GM18858 (cell line): ENCODE results near the gene SIRT1.
A peak's percentile ranks its signal among the peaks of the same experiment; 100 is the strongest.
"Not testable (repeated sequence)": the region's sequence is repeated elsewhere in the genome, so short reads cannot be mapped to it uniquely, and the experiment has no call there.

Experiments
- ATAC-seq: cut with Tn5 transposase; IDR thresholded peaks from one replicate; pipeline ENCODE4 v1.9.1; 2021; ENCODE audit not compliant: unreplicated experiment

The SIRT1 gene

DNA sequence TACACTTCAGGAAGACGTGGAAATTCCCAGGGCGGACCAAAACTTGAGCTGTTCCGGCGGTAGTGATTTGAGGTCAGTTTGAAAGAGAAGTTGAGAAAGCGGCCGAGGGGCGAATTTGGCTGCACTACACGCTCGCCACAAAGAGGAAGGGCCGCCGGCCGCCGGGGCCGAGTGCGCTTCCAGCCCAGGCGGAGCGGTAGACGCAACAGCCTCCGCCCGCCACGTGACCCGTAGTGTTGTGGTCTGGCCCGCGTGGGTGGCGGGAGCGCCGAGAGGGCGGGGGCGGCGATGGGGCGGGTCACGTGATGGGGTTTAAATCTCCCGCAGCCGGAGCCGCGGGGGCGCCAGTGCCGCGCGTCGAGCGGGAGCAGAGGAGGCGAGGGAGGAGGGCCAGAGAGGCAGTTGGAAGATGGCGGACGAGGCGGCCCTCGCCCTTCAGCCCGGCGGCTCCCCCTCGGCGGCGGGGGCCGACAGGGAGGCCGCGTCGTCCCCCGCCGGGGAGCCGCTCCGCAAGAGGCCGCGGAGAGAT is at the start of gene SIRT1:
TSS of gene SIRT1 (plus strand) at position 344 of the 529 bp plus-strand sequence. CDS start at position 410, 66 bp downstream.
- peak; percentile 81 for ATAC-seq

DNA sequence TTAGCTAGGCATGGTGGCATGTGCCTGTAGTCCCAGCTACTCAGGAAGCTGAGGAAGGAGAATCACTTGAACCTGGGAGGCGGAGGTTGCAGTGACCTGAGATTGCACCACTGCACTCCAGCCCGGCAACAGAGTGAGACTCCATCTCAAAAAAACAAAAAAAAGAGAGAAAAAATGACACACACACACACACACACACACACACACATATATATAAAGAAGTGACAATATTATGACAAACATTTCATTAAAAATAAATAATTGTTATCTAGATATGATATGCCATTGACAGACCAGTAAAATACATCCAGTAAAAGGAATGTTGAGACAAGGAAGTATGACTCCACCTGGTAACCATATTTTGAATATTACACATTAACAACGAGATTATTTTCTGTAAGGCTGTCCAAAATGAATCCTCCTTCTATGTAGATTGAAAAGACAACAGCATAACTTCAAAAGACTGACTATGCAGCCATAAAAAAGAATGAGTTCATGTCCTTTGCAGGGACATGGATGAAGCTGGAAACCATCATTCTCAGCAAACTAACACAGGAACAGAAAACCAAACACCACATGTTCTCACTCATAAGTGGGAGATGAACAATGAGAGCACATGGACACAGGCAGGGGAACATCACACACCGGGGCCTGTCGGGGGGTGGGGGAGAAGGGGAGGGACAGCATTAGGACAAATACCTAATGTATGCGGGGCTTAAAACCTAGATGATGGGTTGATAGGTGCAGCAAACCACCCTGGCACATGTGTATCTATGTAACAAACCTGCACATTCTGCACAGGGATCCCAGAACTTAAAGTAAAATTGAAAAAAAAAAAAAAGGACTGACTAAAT is 48.7 kb upstream of the SIRT1 start:
- not testable (repeated sequence) for ATAC-seq

DNA sequence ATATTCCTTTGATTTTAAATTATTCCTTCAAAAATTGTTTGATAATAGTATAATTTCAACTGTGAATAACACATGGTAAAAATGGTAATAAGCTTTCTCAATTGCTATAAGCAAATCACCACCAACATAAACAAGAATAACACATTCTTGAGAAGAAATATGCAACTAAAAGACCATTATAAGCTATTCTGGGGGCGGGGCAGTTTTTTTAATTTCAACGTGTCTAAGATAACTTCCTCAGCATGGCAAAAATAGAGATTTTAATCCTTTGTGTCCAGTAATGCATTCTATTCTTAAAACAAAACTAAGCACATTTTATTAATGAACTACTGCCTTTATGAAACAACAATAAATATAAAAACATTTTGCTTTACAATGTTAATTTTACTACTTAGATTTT is 48.0 kb upstream of the SIRT1 start:
- no peak for ATAC-seq

DNA sequence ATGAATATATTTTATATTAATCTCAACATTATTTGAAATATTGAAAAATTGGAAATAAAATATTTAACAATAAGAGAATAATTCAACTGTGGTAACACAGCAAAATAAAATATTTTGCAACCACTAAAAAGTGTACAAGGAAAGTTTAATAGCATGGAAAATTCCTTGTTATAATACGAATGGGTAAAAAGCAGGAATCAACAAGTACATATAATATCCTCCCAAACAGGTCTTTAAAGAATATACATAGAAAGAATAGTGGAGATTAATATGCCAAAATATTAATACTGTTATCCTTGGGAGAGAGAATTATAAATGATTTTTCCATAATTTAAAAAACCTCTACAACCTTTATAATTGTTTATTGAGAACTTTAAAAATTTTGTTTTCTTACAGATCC is 47.5 kb upstream of the SIRT1 start:
- ATAC-seq, result no peak

DNA sequence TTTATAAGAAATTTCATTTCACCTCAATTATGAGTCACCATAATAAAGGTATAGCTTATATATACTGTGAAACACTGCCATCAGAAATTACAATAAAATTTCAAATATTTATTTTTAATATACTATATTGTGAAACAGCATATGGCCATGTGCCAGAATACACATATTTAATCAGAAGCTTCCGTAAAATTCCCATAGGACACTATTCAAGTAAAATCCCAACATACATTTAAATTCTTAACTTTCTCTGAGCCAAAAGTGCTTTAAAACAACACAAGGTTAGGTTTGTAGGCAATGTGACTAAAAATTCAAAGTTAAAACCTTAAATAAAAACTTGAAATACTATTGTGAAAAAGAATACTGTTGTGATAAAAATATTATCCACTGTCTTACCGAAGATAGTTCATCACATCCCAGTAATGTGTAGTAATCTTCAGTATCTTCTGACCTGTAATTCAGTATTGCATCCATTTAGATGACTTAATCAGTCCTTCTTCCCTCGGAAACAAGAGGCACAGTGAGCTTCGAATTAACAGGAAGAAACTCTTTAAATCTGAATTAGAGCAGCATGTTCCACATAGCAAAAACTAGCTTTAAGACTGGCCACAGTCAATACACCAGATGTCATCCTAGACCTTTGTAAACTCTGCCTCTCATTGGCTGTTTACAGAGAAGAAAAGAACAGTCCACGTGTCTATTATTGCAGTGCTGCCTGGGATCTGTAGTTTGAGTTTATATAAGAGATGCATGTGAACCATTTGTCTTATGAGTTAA is 46.7 kb upstream of the SIRT1 start, which contains the start of gene DNAJC12:
TSS of gene DNAJC12 (minus strand) at position 648 of the 774 bp plus-strand sequence. CDS start at position 471, 177 bp downstream.
- ATAC-seq, result peak; percentile 89

DNA sequence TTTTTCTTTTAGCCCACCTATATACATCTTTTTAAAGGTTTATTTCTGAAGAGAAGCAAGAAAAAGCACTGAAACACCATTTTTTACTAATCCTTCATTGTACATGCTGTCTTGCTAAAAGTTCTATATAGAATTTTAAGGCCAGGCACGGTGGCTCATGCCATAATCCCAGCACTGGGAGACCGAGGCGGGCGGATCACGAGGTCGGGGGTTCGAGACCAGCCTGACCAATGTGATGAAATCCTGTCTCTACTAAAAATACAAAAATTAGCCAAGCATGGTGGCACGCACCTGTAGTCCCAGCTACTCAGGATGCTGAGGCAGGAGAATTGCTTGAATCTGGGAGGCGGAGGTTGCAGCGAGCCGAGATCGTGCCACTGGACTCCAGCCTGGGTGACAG is 44.9 kb upstream of the SIRT1 start:
- not testable (repeated sequence) for ATAC-seq

DNA sequence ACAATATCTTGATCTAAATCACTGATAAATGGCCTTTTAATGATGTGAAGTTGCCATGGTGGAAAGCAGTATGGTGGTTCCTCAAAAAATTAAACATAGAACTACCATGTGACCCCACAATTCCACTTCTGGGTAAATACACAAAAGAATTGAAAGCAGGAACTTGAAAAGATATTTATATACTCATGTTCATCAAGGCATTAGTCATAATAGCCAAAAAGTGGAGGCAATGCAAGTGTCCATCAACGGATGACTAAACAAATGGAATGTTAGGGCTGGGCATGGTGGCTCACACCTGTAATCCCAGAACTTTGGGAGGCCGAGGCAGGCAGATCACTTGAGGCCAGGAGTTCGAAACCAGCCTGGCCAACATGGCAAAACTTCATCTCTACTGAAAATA is 44.5 kb upstream of the SIRT1 start:
- no peak for ATAC-seq

DNA sequence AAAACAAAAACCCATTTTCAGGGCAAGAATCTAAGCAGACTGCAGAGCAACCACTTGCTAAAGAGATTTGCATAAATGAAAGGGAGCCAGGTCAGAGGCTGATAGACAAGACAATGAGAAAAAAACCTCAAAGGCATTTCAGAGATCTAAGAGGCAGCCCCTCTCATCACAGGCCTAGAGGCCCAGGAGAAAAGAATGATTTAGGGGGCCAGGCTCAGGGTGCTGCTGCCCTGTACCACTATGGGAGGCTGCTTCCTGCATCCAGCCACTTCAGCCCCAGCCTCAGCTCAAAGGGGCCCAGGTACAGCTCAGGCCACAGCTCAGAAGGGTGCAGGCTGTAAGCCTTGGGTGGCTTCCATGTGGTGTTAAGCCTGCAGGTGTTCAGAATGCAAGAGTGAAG is 42.7 kb upstream of the SIRT1 start:
- ATAC-seq, result no peak

DNA sequence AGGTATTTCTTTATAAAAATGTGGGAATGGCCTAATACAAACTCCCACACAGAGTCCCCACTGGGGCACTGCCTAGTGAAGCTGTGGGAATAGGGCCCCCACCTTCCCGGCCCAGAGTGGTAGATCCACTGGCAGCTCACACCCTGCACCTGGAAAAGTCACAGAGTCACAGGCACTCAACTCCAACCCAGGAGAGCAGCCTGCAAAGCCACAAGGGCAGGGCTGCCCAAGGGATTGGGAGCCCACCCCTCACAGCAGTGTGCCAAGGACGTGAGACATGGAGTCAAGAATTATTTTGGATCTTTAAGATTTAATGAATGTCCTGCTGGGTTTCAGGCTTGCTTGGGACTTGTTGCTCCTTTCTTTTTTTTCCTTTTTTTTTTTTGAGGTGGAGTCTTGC is 41.2 kb upstream of the SIRT1 start:
- ATAC-seq, result no peak

DNA sequence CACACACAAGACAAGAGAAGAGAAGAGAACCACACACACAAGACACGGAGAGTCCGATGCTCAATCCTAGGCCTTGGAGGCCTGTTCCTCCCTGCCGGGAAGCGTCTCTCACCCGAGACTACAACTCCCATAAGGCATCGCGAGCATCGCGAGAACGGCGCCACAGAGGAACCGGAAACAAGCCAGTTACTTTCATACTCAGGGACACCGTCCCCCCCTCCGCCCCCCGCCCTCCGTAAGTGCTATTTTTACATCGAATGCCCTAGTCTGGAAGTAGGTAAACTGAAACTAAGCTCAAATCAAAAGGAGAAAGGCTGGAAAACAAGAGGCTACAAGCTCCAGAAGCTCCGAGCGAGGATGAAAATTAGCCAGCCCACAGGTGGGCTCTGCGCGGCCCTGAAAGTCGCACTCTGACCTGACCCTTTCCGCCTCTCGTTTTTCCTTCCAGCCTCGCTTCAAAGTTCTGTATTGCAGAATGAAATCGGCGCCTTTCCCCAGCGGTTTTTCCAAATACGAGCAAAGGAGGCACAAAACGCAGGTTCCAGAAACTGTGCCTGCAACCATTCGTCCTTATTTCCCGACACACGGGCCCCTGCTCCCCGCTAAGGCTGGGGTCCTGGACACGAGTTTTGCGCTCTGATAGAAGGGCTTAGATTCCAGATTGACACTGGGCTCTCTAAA is 35.0 kb upstream of the SIRT1 start:
- ATAC-seq, result peak; percentile 97

DNA sequence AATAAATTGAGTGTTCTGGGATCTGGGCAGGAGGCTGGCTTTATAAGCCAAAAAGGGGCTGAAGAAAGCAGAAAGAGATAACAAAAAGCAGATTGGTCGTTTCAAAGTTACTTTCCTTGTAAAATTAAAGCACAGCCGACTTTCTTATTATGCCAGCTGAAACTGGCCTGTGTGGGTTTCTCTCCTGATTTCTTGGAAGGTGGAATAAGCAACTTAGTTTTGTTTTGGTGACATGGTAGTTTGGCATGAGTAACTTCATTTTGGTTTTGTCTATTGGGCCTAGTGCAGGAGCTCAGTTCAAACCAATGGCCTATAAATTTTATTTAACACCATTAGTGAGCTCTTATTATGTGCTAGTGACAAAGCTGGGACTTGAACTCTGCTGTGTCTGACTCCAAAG is 33.3 kb upstream of the SIRT1 start:
- ATAC-seq, result no peak

DNA sequence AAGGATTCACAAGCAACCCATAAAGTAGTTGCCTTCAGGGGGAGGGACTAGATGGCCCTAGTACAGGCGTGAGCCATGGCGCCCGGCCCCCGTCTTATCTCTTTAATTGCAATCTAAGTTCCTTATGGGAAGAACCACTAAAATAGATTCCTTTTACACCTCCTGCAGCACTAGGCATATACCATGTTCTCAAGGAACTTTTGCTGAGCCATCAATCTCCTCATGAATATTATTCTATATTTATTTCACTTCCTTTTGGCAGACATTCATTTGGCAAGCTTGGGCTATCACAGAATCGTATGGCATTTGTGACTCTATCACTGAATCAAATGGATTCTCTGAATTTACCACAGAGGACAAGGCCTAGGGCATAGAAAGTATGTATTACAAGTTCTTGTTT is 31.7 kb upstream of the SIRT1 start:
- ATAC-seq, result no peak

DNA sequence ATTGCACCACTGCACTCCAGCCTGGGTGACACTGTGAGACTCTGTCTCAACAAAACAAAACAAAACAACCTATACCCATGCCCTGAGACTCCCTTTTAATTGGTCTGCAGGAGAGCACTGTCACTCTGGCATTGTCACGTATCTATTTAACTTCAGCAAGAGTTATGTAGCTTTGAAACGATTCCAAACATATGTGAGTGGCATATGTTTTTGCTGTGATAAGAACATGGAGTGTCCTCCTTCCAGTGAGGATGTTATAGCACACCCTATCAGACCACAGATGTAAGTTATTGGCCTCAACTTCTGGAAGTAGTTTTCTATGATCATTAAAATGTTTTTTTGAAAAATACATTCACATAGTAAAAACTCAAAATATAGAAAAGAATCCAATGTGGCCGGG is 30.9 kb upstream of the SIRT1 start:
- ATAC-seq, result no peak

DNA sequence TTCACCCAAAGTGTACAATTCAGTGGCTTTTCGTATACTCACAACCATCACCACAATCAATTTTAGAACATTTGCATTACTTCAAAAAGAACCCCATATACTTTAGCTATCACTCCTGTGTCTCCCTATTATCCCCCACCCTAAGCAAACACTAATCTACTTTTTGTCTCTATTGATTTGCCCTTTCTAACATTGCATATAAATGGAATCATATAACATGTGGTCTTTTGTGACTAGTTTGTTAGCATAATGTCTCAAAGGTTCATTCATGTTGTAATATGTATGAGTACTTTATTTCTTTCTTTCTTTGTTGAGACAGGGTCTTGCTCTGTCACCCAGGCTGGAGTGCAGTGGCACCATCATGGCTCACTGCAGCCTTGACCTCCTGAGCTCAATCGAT is 25.5 kb upstream of the SIRT1 start:
- no peak for ATAC-seq

DNA sequence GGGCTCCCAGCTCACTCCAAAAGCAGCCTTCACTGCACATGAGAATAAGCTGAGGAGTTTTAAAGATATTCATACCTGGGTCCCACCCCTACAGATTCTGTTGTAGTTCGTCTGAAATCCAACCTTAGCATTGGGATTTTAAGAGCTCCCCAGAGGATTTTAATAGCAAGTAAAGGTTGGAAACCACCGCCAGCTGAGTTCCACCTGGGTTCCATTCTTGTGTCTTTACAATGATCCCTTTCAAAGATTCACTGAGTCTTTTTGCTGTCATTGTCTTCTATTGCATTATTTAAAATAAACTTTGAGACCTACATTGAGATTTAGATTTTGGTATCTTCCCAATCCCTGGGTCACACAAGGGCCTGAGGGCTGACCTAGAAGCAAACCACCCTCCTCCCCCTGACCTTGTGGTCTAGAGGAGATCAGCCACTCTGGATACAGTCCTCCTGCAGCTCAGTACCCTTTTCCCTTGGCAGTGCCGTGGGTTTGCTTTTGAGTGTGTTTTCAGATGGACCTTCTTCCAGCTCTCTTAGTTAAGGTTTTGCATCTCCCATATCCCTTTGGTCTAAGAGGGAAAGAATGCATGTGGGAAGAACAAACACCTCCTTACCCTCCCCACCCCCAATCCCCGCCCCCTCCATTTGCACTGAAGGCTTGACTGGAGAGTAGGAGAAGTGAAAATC is 22.6 kb upstream of the SIRT1 start:
- no peak for ATAC-seq

DNA sequence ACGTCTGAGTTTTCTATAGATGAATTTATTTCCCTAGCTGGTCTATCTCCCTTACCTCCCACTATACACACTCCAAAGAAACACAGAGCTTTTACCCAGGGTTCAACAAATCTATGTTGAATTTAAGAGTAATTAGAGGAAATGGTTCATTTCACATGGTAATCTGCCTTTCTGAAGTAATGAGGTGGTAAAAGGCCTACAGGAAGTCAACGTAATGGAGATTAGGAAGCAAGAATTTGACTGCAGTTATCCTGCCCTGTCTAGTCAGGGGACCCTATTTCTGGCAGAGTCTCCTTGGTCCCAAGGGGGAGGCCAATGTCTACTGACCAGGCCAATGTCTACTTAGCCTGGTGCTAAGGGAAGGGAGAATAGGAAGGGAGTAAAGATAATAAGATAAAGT is 21.4 kb upstream of the SIRT1 start:
- no peak for ATAC-seq

DNA sequence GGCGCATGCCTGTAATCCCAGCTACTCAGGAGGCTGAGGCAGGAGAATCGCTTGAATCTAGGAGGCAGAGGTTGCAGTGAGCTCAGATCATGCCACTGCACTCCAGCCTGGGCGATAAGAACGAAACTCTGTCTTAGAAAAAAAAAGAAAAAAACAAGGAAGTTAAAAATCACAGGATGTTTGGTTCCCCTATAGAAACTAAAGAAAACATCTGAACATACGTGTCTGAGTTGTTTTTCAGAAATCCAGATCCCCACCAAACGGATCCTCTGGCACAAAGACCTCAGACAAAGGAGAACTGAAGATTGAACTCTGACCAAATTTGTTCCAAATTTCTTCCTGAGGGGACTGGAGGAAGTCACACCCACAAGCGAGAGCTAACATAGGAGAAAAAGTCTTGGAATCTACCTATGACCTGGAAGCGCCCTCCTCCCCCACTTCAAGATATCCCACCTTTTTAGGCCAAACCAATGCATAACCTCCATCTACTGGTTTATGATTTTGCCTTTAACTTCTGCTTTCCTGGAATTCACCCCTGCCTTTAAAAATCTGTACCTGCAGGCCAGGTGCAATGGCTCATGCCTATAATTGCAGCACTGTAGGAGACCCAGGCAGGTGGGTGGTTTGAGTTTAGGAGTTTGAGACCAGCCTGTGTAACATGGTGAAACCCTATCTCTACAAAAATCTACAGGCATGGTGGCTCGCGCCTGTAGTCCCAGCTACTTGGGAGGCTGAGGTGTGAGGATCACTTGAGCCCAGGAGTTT is 19.7 kb upstream of the SIRT1 start:
- no peak for ATAC-seq

DNA sequence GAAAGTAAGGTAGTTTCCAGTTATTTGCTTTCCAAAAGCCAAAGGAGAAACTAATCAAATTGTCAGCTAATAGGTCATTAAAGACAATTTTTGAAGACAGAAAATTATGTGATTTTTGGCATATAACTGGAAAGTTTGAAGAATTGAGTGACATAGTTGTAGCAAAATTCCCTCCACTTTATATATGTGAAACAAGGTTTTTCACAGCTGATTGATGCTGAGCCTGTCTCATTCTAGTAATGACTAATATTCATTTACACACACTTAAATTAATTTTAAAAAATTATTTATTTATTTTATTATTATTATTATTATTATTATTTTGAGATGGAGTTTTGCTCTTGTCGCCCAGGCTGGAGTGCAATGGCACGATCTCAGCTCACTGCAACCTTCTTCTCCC is 16.3 kb upstream of the SIRT1 start:
- ATAC-seq, result no peak

DNA sequence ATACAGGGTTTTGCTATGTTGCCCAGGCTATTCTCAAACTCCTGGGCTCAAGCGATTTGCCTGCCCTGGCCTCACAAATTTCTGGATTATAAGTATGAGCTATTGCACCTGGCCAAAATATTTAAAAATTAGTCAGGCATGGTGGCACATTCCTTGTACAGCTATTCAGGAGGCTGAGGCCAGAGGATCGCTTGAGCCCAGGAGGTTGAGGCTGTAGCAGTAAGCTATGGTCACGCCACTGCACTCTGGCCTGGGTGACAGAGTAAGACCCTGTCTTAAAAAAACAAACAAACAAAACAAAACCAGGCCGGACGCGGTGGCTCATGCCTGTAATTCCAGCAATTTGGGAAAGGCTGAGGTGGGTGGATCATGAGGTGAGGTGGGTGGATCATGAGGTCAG is 14.5 kb upstream of the SIRT1 start:
- ATAC-seq, result no peak
